ENCODE results near the gene GMCL1. TPM values are rescaled to one million over a fixed set of nuclear protein-coding genes. Genes with fewer than 3 reads are reported as not detected.

The GMCL1 gene
- total RNA-seq, 1 experiment from 2014 or later, result 63.8 TPM

DNA sequence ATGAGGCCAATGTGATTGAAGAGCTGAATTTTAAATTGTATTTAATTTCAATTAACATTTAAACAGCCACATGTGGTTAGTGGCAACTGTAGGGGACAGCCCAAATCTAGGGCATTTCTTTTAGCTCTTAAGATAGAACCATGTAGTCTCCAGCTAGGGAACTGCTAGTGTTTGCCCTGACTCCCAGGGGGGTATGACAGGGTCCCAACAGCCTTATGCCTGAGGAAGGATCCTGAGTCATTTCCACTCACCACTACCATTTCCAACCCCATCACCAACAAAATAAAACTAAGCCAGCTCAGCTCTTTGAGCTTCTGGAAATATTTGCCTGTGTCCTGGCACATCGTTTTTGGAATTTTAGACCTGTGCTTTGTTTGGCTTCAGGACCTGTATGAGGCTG, 13.7 kb upstream of the GMCL1 start:
- no TSS peak for BruUV-seq (replicated peaks)
- H3K4me3 Mint-ChIP-seq (ENCODE audit: low read depth, unreplicated experiment), result no peak overlapping the region
- no peaks in the 10 kb centered on the region for H3K9me3 Mint-ChIP-seq (ENCODE audit: low read depth, unreplicated experiment)
- peak overlapping the region; percentile 75 for H3K27ac Mint-ChIP-seq (ENCODE audit: unreplicated experiment)
- peaks cover 32% of the 10 kb centered on the region for H3K4me1 Mint-ChIP-seq (ENCODE audit: low read depth, unreplicated experiment)
- no peaks in the 10 kb centered on the region for H3K27me3 Mint-ChIP-seq (ENCODE audit: unreplicated experiment)
- no peak for DNase-seq
- H3K36me3 Mint-ChIP-seq (ENCODE audit: insufficient read depth, unreplicated experiment), result peaks cover 93% of the 10 kb centered on the region
- intact Hi-C loops (cut with micrococcal nuclease; ENCODE audit: unreplicated experiment), result loop anchor here (5.0 kb wide), 1 partner anchor 73 kb away; the partner anchor contains the start of gene ANXA4
- TF ChIP-seq, protein P1, sequence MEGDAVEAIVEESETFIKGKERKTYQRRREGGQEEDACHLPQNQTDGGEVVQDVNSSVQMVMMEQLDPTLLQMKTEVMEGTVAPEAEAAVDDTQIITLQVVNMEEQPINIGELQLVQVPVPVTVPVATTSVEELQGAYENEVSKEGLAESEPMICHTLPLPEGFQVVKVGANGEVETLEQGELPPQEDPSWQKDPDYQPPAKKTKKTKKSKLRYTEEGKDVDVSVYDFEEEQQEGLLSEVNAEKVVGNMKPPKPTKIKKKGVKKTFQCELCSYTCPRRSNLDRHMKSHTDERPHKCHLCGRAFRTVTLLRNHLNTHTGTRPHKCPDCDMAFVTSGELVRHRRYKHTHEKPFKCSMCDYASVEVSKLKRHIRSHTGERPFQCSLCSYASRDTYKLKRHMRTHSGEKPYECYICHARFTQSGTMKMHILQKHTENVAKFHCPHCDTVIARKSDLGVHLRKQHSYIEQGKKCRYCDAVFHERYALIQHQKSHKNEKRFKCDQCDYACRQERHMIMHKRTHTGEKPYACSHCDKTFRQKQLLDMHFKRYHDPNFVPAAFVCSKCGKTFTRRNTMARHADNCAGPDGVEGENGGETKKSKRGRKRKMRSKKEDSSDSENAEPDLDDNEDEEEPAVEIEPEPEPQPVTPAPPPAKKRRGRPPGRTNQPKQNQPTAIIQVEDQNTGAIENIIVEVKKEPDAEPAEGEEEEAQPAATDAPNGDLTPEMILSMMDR (IDR thresholded peaks at IDR 0.05; ENCODE audit: unreplicated experiment), result no peak
- CTCF ChIA-PET, result interaction anchor here (1.3 to 3.8 kb wide), 3 partner anchors 11 to 91 kb away, joined by 3 to 60 read pairs (median 5); no protein-coding TSS in a partner anchor

DNA sequence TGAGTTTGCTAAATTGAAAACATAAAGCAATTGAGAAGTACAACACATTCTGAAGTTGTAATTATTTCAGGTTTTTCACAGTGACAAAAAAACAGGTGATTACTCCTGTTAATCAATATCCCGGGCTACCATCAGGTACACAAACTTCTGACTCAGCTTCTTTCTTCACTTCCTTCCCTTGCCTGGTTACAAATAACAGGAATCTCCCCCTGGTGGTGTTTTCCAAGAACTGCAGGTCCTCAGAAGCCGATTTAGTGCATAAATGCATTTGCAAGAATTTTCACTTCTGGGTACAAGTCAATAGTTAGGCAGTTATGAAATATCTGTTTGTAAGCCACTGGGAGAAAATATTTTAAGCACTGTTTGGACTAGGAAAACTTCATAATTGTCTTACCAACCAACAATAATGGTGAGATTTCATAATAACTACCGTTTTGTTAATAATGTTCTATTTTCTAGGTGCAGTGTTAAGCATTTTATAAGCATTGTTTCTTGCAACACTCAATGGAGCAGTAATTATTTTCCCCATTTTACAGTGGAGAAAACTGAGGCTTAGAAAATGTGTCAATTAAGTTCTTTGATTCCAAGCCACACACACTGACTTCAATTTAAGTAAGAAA, 12.4 kb upstream of the GMCL1 start:
- Mint-ChIP-seq H3K9me3 (ENCODE audit: low read depth, unreplicated experiment) (no peaks in the 10 kb centered on the region), H3K4me3 (ENCODE audit: low read depth, unreplicated experiment) (no peak overlapping the region), H3K27ac (ENCODE audit: unreplicated experiment) (peak overlapping the region; percentile 31), H3K4me1 (ENCODE audit: low read depth, unreplicated experiment) (peaks cover 22% of the 10 kb centered on the region), H3K27me3 (ENCODE audit: unreplicated experiment) (no peaks in the 10 kb centered on the region), H3K36me3 (ENCODE audit: insufficient read depth, unreplicated experiment) (peaks cover 93% of the 10 kb centered on the region)
- intact Hi-C loops (cut with micrococcal nuclease; ENCODE audit: unreplicated experiment), result loop anchor here (1.0 to 5.0 kb wide), 2 partner anchors 75 to 93 kb away; partner anchors contain the start of gene ANXA4
- peak; percentile 74 for DNase-seq
- BruUV-seq (replicated peaks), result no TSS peak
- TF ChIP-seq, protein P1 (IDR thresholded peaks at IDR 0.05; ENCODE audit: unreplicated experiment), result peak; percentile 74
- CTCF ChIA-PET, result interaction anchor here (0.7 to 3.8 kb wide), 7 partner anchors 10 to 92 kb away, joined by 3 to 60 read pairs (median 3); partner anchors contain the start of gene ANXA4

DNA sequence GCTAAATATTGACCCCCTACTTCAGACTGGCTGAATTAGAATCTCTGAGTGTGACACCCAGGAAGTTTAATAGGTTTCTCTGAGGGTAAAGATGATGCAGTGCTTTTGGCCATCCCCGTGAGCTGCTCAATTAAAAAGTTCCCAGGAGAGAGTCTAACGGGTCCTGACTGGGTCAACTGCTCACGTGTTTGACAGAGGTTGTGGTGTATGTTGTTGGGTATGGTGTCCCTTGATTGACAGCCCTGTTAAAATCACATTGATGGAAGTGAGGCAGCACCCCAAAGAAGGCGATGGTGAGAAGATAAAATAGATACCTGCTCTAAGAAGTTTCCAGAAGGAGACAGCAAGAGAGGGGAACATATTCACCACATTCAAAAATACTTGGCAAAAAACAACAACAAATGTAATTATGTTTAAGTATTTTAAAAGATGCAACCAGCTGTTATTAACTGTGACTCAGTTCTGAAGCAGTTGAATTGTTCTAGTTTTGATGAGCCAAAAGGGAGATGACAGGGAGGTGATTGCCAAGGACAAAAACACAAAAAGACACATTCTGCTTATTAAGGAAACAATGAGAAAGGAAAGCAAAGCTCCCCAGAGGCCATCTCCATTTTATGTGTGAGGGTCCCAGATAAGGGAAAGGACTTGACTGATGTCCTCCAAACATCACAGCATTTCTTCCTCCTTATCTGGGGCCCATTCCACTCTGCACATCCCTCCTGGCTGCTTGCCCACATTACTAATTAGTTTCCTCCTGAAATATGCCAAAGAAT, 11.5 kb upstream of the GMCL1 start:
- no peaks in the 10 kb centered on the region for H3K9me3 Mint-ChIP-seq (ENCODE audit: low read depth, unreplicated experiment)
- peak overlapping the region; percentile 31 for H3K27ac Mint-ChIP-seq (ENCODE audit: unreplicated experiment)
- H3K4me1 Mint-ChIP-seq (ENCODE audit: low read depth, unreplicated experiment), result peaks cover 22% of the 10 kb centered on the region
- no peak for DNase-seq
- no peaks in the 10 kb centered on the region for H3K27me3 Mint-ChIP-seq (ENCODE audit: unreplicated experiment)
- H3K4me3 Mint-ChIP-seq (ENCODE audit: low read depth, unreplicated experiment), result no peak overlapping the region
- TF ChIP-seq, protein P1 (IDR thresholded peaks at IDR 0.05; ENCODE audit: unreplicated experiment), result no peak
- intact Hi-C loops (cut with micrococcal nuclease; ENCODE audit: unreplicated experiment), result loop anchor here (1.0 to 5.0 kb wide), 2 partner anchors 76 to 94 kb away; partner anchors contain the start of gene ANXA4
- CTCF ChIA-PET, result interaction anchor here (1.0 to 3.8 kb wide), 2 partner anchors 82 to 93 kb away, joined by 3 to 60 read pairs; no protein-coding TSS in a partner anchor
- no TSS peak for BruUV-seq (replicated peaks)
- H3K36me3 Mint-ChIP-seq (ENCODE audit: insufficient read depth, unreplicated experiment), result peaks cover 91% of the 10 kb centered on the region

DNA sequence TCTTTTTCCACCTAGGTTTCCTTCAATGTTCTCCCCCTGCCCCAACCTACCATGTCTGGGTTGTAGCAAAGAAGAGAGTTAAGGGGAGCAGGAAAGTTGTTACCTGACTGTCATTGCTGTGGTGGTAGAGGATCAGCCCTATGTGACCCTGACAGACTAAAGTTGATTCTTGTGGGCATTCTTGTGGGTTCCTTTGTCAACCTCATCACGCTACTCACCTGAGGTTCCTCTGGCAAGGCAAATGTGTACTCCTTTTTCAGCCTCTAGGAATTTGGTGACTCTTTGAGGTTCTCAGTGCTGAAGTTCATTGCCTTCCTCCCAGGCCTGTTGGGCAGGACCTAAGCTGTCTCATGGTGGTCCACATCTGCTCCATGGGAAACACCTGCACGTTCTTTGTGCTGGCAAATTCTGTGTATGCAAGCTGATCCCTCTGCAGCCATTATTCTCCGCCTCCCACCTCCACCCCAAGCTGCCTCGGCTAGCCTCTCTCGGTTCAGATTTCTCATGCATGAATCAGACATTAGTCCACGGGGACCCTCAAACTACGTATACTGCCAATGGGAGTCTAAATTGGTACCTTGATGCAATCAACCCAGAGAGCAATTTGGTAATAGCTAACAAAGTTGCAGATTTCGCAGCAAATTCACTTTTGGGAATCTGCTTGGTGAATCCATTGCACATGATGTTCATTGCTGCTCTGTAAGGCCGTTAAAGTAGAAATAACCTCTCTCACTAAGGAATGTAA, 1.5 kb upstream of the GMCL1 start:
- TF ChIP-seq, protein P1 (IDR thresholded peaks at IDR 0.05; ENCODE audit: unreplicated experiment), result no peak
- peak; percentile 22 for DNase-seq
- BruUV-seq (replicated peaks), result no TSS peak
- H3K4me1 Mint-ChIP-seq (ENCODE audit: low read depth, unreplicated experiment), result peaks cover 22% of the 10 kb centered on the region
- no peaks in the 10 kb centered on the region for H3K27me3 Mint-ChIP-seq (ENCODE audit: unreplicated experiment)
- intact Hi-C loops (cut with micrococcal nuclease; ENCODE audit: unreplicated experiment), result no loop called here
- H3K27ac Mint-ChIP-seq (ENCODE audit: unreplicated experiment), result peak overlapping the region; percentile 94
- peak overlapping the region; percentile 98 for H3K4me3 Mint-ChIP-seq (ENCODE audit: low read depth, unreplicated experiment)
- no peaks in the 10 kb centered on the region for H3K9me3 Mint-ChIP-seq (ENCODE audit: low read depth, unreplicated experiment)
- H3K36me3 Mint-ChIP-seq (ENCODE audit: insufficient read depth, unreplicated experiment), result peaks cover 95% of the 10 kb centered on the region
- CTCF ChIA-PET, result interaction anchor here (3.5 kb wide), 1 partner anchor 103 kb away, joined by 15 read pairs; no protein-coding TSS in a partner anchor

Measured in Calu3 (cell line).